Neural cell (in vitro differentiated cells): Measurements from ENCODE around the gene PARP15. TPM values are rescaled to one million over a fixed set of nuclear protein-coding genes. Genes with fewer than 3 reads are reported as not detected.

ENCODE experiments used
- H2AFZ ChIP-seq: fragments of 200-600, 300-800 bp; sonication (generic), shearing (Covaris generic); 2 replicates; pipeline ENCODE4 v1.6.0; 2014; ENCODE audit warnings: low read depth, mild to moderate bottlenecking, antibody characterized with exemption, low read length, moderate library complexity
- H3F3A ChIP-seq: fragments of 200-600 bp; shearing (Covaris generic); 2 replicates; pipeline ENCODE4 v1.6.1; 2016; ENCODE audit warnings: mild to moderate bottlenecking, moderate library complexity, mixed read lengths, antibody characterized with exemption, low read length; ENCODE audit not compliant: insufficient read depth, poor library complexity, severe bottlenecking
- H3K27ac ChIP-seq: fragments of 200-600, 300-800 bp; sonication (generic), shearing (Covaris generic); 2 replicates; pipeline ENCODE4 v1.5.1; 2014; ENCODE audit warnings: mild to moderate bottlenecking, low read length, moderate library complexity
- H3K27me3 ChIP-seq: fragments of 300-800, 200-600 bp; sonication (generic), shearing (Covaris generic); 2 replicates; pipeline ENCODE4 v1.6.0; 2014; ENCODE audit warnings: mild to moderate bottlenecking, low read depth, low read length, moderate library complexity; ENCODE audit not compliant: insufficient read depth
- H3K36me3 ChIP-seq: fragments of 300-800, 200-600 bp; sonication (generic), shearing (Covaris generic); 2 replicates; pipeline ENCODE4 v1.5.1; 2014; ENCODE audit warnings: mild to moderate bottlenecking, antibody characterized with exemption, low read length, moderate library complexity; ENCODE audit not compliant: insufficient read depth
- H3K4me2 ChIP-seq: fragments of 300-800, 200-600 bp; sonication (generic), shearing (Covaris generic); 2 replicates; pipeline ENCODE4 v1.6.0; 2014; ENCODE audit warnings: mild to moderate bottlenecking, low read length
- H3K4me3 ChIP-seq: fragments of 300-800, 200-600 bp; sonication (generic), shearing (Covaris generic); 2 replicates; pipeline ENCODE4 v1.5.1; 2014; ENCODE audit warnings: mild to moderate bottlenecking, low read length, moderate library complexity
- H3K79me2 ChIP-seq: fragments of 200-600 bp; shearing (Covaris generic); replicated peaks from 2 replicates; pipeline ENCODE4 v1.6.0; 2014; ENCODE audit warnings: mild to moderate bottlenecking, low read length, moderate library complexity; ENCODE audit not compliant: insufficient read depth
- H3K9ac ChIP-seq: fragments of 300-800, 200-600 bp; sonication (generic), shearing (Covaris generic); 2 replicates; pipeline ENCODE4 v1.6.1; 2016; ENCODE audit warnings: mild to moderate bottlenecking, low read length, mixed read lengths
- H3K9me2 ChIP-seq: fragments of 200-600 bp; shearing (Covaris generic); 2 replicates; pipeline ENCODE4 v1.6.1; 2016; ENCODE audit warnings: mild to moderate bottlenecking, low read length, mixed read lengths; ENCODE audit not compliant: insufficient read depth
- H3K9me3 ChIP-seq: fragments of 200-600, 300-800 bp; sonication (generic), shearing (Covaris generic); 2 replicates; pipeline ENCODE4 v1.6.1; 2016; ENCODE audit warnings: mild to moderate bottlenecking, mixed run types, low read length, moderate library complexity, mixed read lengths
- H4K20me1 ChIP-seq: fragments of 200-600 bp; shearing (Covaris generic); 2 replicates; pipeline ENCODE4 v1.6.1; 2016; ENCODE audit warnings: mild to moderate bottlenecking, mixed run types; ENCODE audit not compliant: insufficient read depth
- CTCF ChIP-seq: fragments of 450-650 bp; IDR thresholded peaks from 2 replicates; pipeline ENCODE4 v1.5.1; 2014; ENCODE audit warnings: antibody characterized with exemption, mild to moderate bottlenecking, moderate library complexity; ENCODE audit not compliant: poor library complexity, severe bottlenecking
- EP300 ChIP-seq: fragments of 450-650 bp; conservative IDR thresholded peaks from 2 replicates; pipeline ENCODE4 v1.6.1; 2014; ENCODE audit warnings: antibody characterized with exemption, mild to moderate bottlenecking, moderate library complexity; ENCODE audit not compliant: poor library complexity, severe bottlenecking
- EZH2 ChIP-seq: fragments of 200-600, 300-800 bp; shearing (Covaris generic), sonication (generic); IDR thresholded peaks from 2 replicates; pipeline ENCODE4 v1.6.1; 2014; ENCODE audit warnings: antibody characterized with exemption, low read length, borderline replicate concordance, mild to moderate bottlenecking; ENCODE audit not compliant: insufficient read depth, poor library complexity, severe bottlenecking
- MXI1 ChIP-seq: fragments of 450-650 bp; conservative IDR thresholded peaks from 2 replicates; pipeline ENCODE4 v1.6.1; 2014; ENCODE audit warnings: antibody characterized with exemption, mild to moderate bottlenecking; ENCODE audit not compliant: poor library complexity, severe bottlenecking
- POLR2AphosphoS5 ChIP-seq: IDR thresholded peaks from 2 replicates; pipeline ENCODE4 v1.6.1; 2012
- RAD21 ChIP-seq: fragments of 450-650 bp; conservative IDR thresholded peaks from 2 replicates; pipeline ENCODE4 v1.6.1; 2014; ENCODE audit warnings: antibody characterized with exemption, mild to moderate bottlenecking, moderate library complexity
- SMC3 ChIP-seq: fragments of 450-650 bp; conservative IDR thresholded peaks from 2 replicates; pipeline ENCODE4 v1.6.1; 2014; ENCODE audit warnings: antibody characterized with exemption, mild to moderate bottlenecking, moderate library complexity; ENCODE audit not compliant: poor library complexity
- TAF1 ChIP-seq: IDR thresholded peaks from 2 replicates; pipeline ENCODE4 v1.6.1; 2012; ENCODE audit warnings: low read depth
- polyA plus RNA-seq: library from polyadenylated mRNA; depleted of rRNA; stranded (reverse); fragments of >200 nt; gene quantifications from 2 replicates; pipeline ENCODE4 v1.2.3, GENCODE V29; 2014
- TF ChIP-seq, protein P1 (sequence below): IDR thresholded peaks from 2 replicates; pipeline ENCODE4 v1.6.1; 2012; ENCODE audit warnings: borderline replicate concordance

Gene PARP15
- polyA plus RNA-seq, 1 donor from 2014 or later: not detected

DNA sequence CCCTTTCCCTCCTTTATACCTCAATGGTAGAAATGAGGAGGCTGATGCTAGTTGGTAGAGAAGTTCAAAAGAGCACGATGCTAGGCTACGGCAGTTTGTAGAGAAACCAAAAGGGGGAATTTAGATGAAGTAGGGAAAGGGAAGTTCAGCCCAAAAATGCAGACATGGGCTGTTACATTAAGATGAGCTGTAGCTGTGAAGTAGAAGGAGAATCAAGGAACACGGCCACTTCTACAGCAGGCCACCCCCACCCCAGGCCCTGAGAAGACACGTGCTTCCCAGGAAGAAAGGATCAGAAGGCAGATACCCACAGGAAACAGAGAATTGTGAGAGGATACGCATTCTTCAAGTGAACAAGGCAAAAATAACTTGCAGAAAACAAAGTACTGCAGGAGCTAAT is 101.1 kb downstream of the PARP15 start:
- Histone ChIP-seq H3K36me3 (no peaks in the 10 kb centered on the region), H3K9me2 (no peaks in the 10 kb centered on the region), H3K4me3 (no peak overlapping the region), H3K27me3 (peaks cover 39% of the 10 kb centered on the region), H2AFZ (no peak overlapping the region), H3K79me2 (no peaks in the 10 kb centered on the region), H3K9me3 (peaks cover 4% of the 10 kb centered on the region), H3K9ac (no peak overlapping the region), H3K4me2 (no peak overlapping the region), H3K27ac (no peak overlapping the region), H4K20me1 (no peaks in the 10 kb centered on the region), H3F3A (no peaks in the 10 kb centered on the region)
- TF ChIP-seq RAD21: no peak
- TF ChIP-seq TAF1: no peak
- TF ChIP-seq EZH2: no peak
- no peak for TF ChIP-seq POLR2AphosphoS5
- TF ChIP-seq, protein P1, sequence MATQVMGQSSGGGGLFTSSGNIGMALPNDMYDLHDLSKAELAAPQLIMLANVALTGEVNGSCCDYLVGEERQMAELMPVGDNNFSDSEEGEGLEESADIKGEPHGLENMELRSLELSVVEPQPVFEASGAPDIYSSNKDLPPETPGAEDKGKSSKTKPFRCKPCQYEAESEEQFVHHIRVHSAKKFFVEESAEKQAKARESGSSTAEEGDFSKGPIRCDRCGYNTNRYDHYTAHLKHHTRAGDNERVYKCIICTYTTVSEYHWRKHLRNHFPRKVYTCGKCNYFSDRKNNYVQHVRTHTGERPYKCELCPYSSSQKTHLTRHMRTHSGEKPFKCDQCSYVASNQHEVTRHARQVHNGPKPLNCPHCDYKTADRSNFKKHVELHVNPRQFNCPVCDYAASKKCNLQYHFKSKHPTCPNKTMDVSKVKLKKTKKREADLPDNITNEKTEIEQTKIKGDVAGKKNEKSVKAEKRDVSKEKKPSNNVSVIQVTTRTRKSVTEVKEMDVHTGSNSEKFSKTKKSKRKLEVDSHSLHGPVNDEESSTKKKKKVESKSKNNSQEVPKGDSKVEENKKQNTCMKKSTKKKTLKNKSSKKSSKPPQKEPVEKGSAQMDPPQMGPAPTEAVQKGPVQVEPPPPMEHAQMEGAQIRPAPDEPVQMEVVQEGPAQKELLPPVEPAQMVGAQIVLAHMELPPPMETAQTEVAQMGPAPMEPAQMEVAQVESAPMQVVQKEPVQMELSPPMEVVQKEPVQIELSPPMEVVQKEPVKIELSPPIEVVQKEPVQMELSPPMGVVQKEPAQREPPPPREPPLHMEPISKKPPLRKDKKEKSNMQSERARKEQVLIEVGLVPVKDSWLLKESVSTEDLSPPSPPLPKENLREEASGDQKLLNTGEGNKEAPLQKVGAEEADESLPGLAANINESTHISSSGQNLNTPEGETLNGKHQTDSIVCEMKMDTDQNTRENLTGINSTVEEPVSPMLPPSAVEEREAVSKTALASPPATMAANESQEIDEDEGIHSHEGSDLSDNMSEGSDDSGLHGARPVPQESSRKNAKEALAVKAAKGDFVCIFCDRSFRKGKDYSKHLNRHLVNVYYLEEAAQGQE: no peak
- TF ChIP-seq SMC3: no peak
- no peak for TF ChIP-seq CTCF
- no peak for TF ChIP-seq EP300
- no peak for TF ChIP-seq MXI1

- Histone ChIP-seq H3K27ac (no peak overlapping the region), H3K9me3 (peaks cover 4% of the 10 kb centered on the region), H3K9me2 (no peaks in the 10 kb centered on the region), H3K9ac (no peak overlapping the region), H4K20me1 (no peaks in the 10 kb centered on the region), H3K4me2 (no peak overlapping the region), H3F3A (no peaks in the 10 kb centered on the region), H3K27me3 (peaks cover 39% of the 10 kb centered on the region), H2AFZ (no peak overlapping the region), H3K4me3 (no peak overlapping the region), H3K79me2 (no peaks in the 10 kb centered on the region), H3K36me3 (no peaks in the 10 kb centered on the region)
- TF ChIP-seq SMC3 (peak; percentile 48), CTCF (peak; percentile 57), RAD21 (peak; percentile 35), TAF1 (no peak)
- TF ChIP-seq, protein P1: no peak
These were observed 101.8 kb downstream of the PARP15 start for GRCh38 chr3:122679085-122679881.
